AG09319 (cell line): ENCODE data around the gene LRRC47.

Experiments
- DNase-seq: peaks from one replicate; pipeline ENCODE4 v3.0.0-alpha.2; 2010; ENCODE audit warnings: low read depth; ENCODE audit errors: extremely low read depth
- CTCF ChIP-seq: IDR thresholded peaks from 2 replicates; pipeline ENCODE4 v1.5.1; 2011; ENCODE audit warnings: low read depth, mild to moderate bottlenecking, inconsistent platforms, low read length, moderate library complexity

LRRC47 gene

GRCh38 chr1:3743826-3744225 lies 52.5 kb downstream of the LRRC47 start:
- TF ChIP-seq CTCF, result no peak
- DNase-seq, result no peak

GRCh38 chr1:3743421-3743820 lies 52.9 kb downstream of the LRRC47 start:
- TF ChIP-seq CTCF, result no peak
- DNase-seq, result no peak

- TF ChIP-seq CTCF, result no peak
- DNase-seq, result no peak
Observed at GRCh38 chr1:3742439-3743298, 53.6 kb downstream of the LRRC47 start.

- no peak for TF ChIP-seq CTCF
- no peak for DNase-seq
Observed at GRCh38 chr1:3741566-3742438, 54.5 kb downstream of the LRRC47 start.

- no peak for TF ChIP-seq CTCF
- no peak for DNase-seq
Observed at GRCh38 chr1:3740752-3741151, 55.5 kb downstream of the LRRC47 start.

GRCh38 chr1:3740042-3740441 lies 56.3 kb downstream of the LRRC47 start:
- no peak for DNase-seq
- no peak for TF ChIP-seq CTCF

GRCh38 chr1:3738943-3739342 lies 57.4 kb downstream of the LRRC47 start:
- DNase-seq, result no peak
- no peak for TF ChIP-seq CTCF
